K562 (cell line): ENCODE results near the gene TICRR. TPM values are rescaled to one million over a fixed set of nuclear protein-coding genes. Genes with fewer than 3 reads are reported as not detected.

Experiments
- ATAC-seq: fragments of 200-7000 bp; cut with Tn5 transposase; 3 replicates; pipeline ENCODE4 v1.9.1; 2020; ENCODE audit warnings: moderate library complexity
- BruUV-seq: library from RNA; stranded (reverse); fragments of 400-500 nt; replicated peaks from 2 replicates; lab custom pipeline; 2021; lab: Mats Ljungman, UMichigan
- CTCF ChIA-PET: fragments of 300-600 bp; formaldehyde crosslinking; extraction: SDS; loops from one replicate; lab custom pipeline; 2021; ENCODE audit warnings: low intra/inter-chr PET ratio; lab: Yijun Ruan, JAX
- POLR2A ChIA-PET: fragments of 300-600, 350-650 bp; sonication (Branson Sonifier 250); formaldehyde crosslinking; extraction: SDS; loops from one replicate; lab custom pipeline; 2021; ENCODE audit warnings: antibody characterized with exemption, inconsistent platforms; lab: Yijun Ruan, JAX
- DNase-seq, 4 experiments: peaks; one replicate each; pipeline versions ENCODE4 v3.0.0 to v3.0.0-alpha.2; 2011 to 2018; ENCODE audit warnings: low spot score in 3 of 4, mixed read lengths in 3 of 4; ENCODE audit errors: extremely low read depth in 1 of 4
- FAIRE-seq: peaks from 2 replicates; lab custom pipeline; 2011; peaks lifted over from hg19 to GRCh38; lab: Jason Lieb, UNC
- H2AFZ ChIP-seq: 2 replicates; pipeline ENCODE4 v1.6.0; 2011; ENCODE audit warnings: low read depth, low read length, control low read depth, inconsistent platforms
- H3K27ac ChIP-seq: fragments of 200-600 bp; 3 replicates; pipeline ENCODE4 v1.8.0; 2011; ENCODE audit warnings: low read depth, mild to moderate bottlenecking, control low read depth, inconsistent platforms, low read length, moderate library complexity, mixed read lengths; ENCODE audit errors: extremely low read depth
- H3K27me3 ChIP-seq, 2 experiments: fragments of 300-600 bp in 1 of 2; 2 replicates in 1 of 2; 3 replicates in 1 of 2; pipeline versions ENCODE4 v1.6.0 to v1.8.0; 2011; ENCODE audit warnings: inconsistent platforms in 2 of 2, low read length in 2 of 2, mild to moderate bottlenecking in 1 of 2, mixed read lengths in 1 of 2, moderate library complexity in 1 of 2; ENCODE audit not compliant: control insufficient read depth in 2 of 2, insufficient read depth in 2 of 2
- H3K36me3 ChIP-seq: fragments of 300-600 bp; 3 replicates; pipeline ENCODE4 v1.8.0; 2011; ENCODE audit warnings: mild to moderate bottlenecking, low read length, inconsistent platforms; ENCODE audit not compliant: control insufficient read depth, insufficient read depth
- H3K4me1 ChIP-seq, 2 experiments: fragments of 200-600 bp in 1 of 2; replicated peaks in 1 of 2; 2 replicates in 1 of 2; 3 replicates in 1 of 2; pipeline versions ENCODE4 v1.5.1 to v1.8.0; 2011; ENCODE audit warnings: inconsistent platforms in 2 of 2, low read length in 2 of 2, mild to moderate bottlenecking in 1 of 2, mixed read lengths in 1 of 2, moderate library complexity in 1 of 2; ENCODE audit not compliant: control insufficient read depth in 2 of 2, insufficient read depth in 2 of 2
- H3K4me2 ChIP-seq: 2 replicates; pipeline ENCODE4 v1.6.1; 2011; ENCODE audit warnings: low read length, control low read depth, inconsistent platforms, mixed read lengths; ENCODE audit not compliant: insufficient read depth
- H3K4me3 ChIP-seq: fragments of 200-600 bp; sonication (generic), shearing (Covaris generic); 2 replicates; pipeline ENCODE4 v1.5.1; 2016; ENCODE audit warnings: control low read depth, inconsistent platforms
- H3K79me2 ChIP-seq: fragments of 200-600 bp; 3 replicates; pipeline ENCODE4 v1.8.0; 2011; ENCODE audit warnings: low read length, inconsistent platforms; ENCODE audit not compliant: control insufficient read depth, insufficient read depth
- H3K9ac ChIP-seq, 2 experiments: 2 replicates each; pipeline versions ENCODE4 v1.6.0 to v1.6.1; 2011; ENCODE audit warnings: low read depth in 2 of 2, low read length in 2 of 2, control low read depth in 1 of 2, inconsistent platforms in 1 of 2, mild to moderate bottlenecking in 1 of 2, mixed read lengths in 1 of 2; ENCODE audit not compliant: insufficient read depth in 1 of 2
- H3K9me1 ChIP-seq: one replicate; pipeline ENCODE4 v1.6.0; 2011; ENCODE audit warnings: inconsistent platforms, mild to moderate bottlenecking, low read length, moderate library complexity; ENCODE audit not compliant: control insufficient read depth, insufficient read depth
- H3K9me3 ChIP-seq: replicated peaks from 2 replicates; pipeline ENCODE4 v1.5.1; 2011; ENCODE audit warnings: low read depth, low read length, inconsistent platforms; ENCODE audit not compliant: control insufficient read depth, insufficient read depth
- H4K20me1 ChIP-seq: replicated peaks from 2 replicates; pipeline ENCODE4 v1.6.1; 2011; ENCODE audit warnings: low read length, inconsistent platforms, mixed read lengths; ENCODE audit not compliant: control insufficient read depth, insufficient read depth
- BCL6 ChIP-seq: fragments of 250-450 bp; sonication (Bioruptor Pico); IDR thresholded peaks from 2 replicates; pipeline ENCODE4 v1.4.0; 2020
- MAZ ChIP-seq, 2 experiments: fragments of 450-650 bp in 1 of 2; sonication (generic) in 1 of 2; formaldehyde crosslinking; IDR thresholded peaks in 1 of 2; conservative IDR thresholded peaks in 1 of 2; 2 replicates each; pipeline versions ENCODE4 v1.4.0 to v1.5.0; 2020; ENCODE audit warnings: mild to moderate bottlenecking in 1 of 2, missing genetic modification reagents in 1 of 2
- NKRF ChIP-seq: fragments of 450-650 bp; IDR thresholded peaks from 2 replicates; pipeline ENCODE4 v1.6.1; 2016; ENCODE audit warnings: borderline replicate concordance
- POLR2G ChIP-seq: fragments of 200-400 bp; formaldehyde crosslinking; IDR thresholded peaks from 2 replicates; pipeline ENCODE4 v1.6.1; 2017; ENCODE audit warnings: low read depth, mild to moderate bottlenecking, antibody characterized with exemption, low read length, moderate library complexity
- RBFOX2 ChIP-seq: fragments of 200-400 bp; formaldehyde crosslinking; IDR thresholded peaks from 2 replicates; pipeline ENCODE4 v1.6.1; 2017; ENCODE audit warnings: low read depth, mild to moderate bottlenecking, low read length, moderate library complexity
- RBM14 ChIP-seq: fragments of 200-400 bp; formaldehyde crosslinking; IDR thresholded peaks from 2 replicates; pipeline ENCODE4 v1.6.1; 2018; ENCODE audit warnings: low read depth, mild to moderate bottlenecking, low read length, moderate library complexity, borderline replicate concordance; ENCODE audit not compliant: insufficient read depth
- SIN3A ChIP-seq, 2 experiments: fragments of 150-350 bp in 1 of 2; IDR thresholded peaks; 2 replicates each; pipeline ENCODE4 v1.6.1; 2011 to 2016; ENCODE audit warnings: borderline replicate concordance in 2 of 2, low read depth in 2 of 2, low read length in 2 of 2, mild to moderate bottlenecking in 2 of 2, moderate library complexity in 2 of 2; ENCODE audit not compliant: control insufficient read depth in 1 of 2
- SRSF1 ChIP-seq: fragments of 200-400 bp; formaldehyde crosslinking; IDR thresholded peaks from 2 replicates; pipeline ENCODE4 v1.6.1; 2017; ENCODE audit warnings: mild to moderate bottlenecking, low read depth, low read length, moderate library complexity
- UBTF ChIP-seq, 2 experiments: IDR thresholded peaks; 2 replicates each; pipeline ENCODE4 v1.6.1; 2012; ENCODE audit warnings: improper control_type of control experiment in 2 of 2, low read depth in 2 of 2, low read length in 2 of 2, borderline replicate concordance in 1 of 2
- ZNF561 ChIP-seq: fragments of 450-650 bp; formaldehyde crosslinking; conservative IDR thresholded peaks from 2 replicates; pipeline ENCODE4 v1.4.0; 2020; ENCODE audit warnings: mild to moderate bottlenecking, moderate library complexity
- ZNF766 ChIP-seq: fragments of 200-800 bp; sonication (Bioruptor generic); conservative IDR thresholded peaks from 2 replicates; pipeline ENCODE4 v1.6.1; 2016; ENCODE audit warnings: missing genetic modification characterization, missing compliant biosample characterization
- WGBS: fragments of 100-300 bp; shearing (Covaris generic); methylation state at CpG from one replicate; pipeline ENCODE4 v1.1.6; 2016; ENCODE audit warnings: low coverage, mixed read lengths; ENCODE audit not compliant: insufficient coverage; ENCODE audit errors: missing lambda C conversion rate; 5-methylcytosine and 5-hydroxymethylcytosine counted together
- in situ Hi-C: fragments of 300-500 bp; cut with MboI; formaldehyde crosslinking; loops from 4 replicates; pipeline ENCODE4 v1.15.0; 2018; ENCODE audit warnings: inconsistent platforms, mixed read lengths
- intact Hi-C: fragments of 100-400 bp; cut with micrococcal nuclease; formaldehyde crosslinking; loops from 2 replicates; pipeline ENCODE4 v1.14.2; 2022
- polyA plus RNA-seq, 8 experiments: library from polyadenylated mRNA; depleted of rRNA in 4 of 8; stranded (reverse) in 5 of 8; unstranded in 3 of 8; fragments of >200 nt; fragmentation: Nextera tagmentation in 2 of 8; fragmentation: Illumina TruSeq in 1 of 8; extraction: Ambion mirVana in 2 of 8; extraction: Trizol in 1 of 8; gene quantifications; 2 replicates each; pipeline versions ENCODE4 v1.2.1 to v1.2.3, GENCODE V29; 2011 to 2014; ENCODE audit warnings: inconsistent platforms in 1 of 8, missing spikeins in 1 of 8
- total RNA-seq, 7 experiments: library from RNA; depleted of rRNA in 6 of 7; stranded (reverse); fragments of >200 nt in 6 of 7; fragmentation: Illumina TruSeq in 2 of 7; extraction: Trizol in 2 of 7; gene quantifications; 2 replicates each; pipeline versions ENCODE4 v1.2.1 to v1.2.3, GENCODE V29; 2011 to 2021; ENCODE audit warnings: low replicate concordance in 1 of 7

Gene TICRR
- total and polyA plus RNA-seq, 9 of the 15 experiments (the other 6 are each of a cell fraction or from before 2014, with no cell fraction given): 0.84 to 22.9 (median 13.7) TPM

DNA sequence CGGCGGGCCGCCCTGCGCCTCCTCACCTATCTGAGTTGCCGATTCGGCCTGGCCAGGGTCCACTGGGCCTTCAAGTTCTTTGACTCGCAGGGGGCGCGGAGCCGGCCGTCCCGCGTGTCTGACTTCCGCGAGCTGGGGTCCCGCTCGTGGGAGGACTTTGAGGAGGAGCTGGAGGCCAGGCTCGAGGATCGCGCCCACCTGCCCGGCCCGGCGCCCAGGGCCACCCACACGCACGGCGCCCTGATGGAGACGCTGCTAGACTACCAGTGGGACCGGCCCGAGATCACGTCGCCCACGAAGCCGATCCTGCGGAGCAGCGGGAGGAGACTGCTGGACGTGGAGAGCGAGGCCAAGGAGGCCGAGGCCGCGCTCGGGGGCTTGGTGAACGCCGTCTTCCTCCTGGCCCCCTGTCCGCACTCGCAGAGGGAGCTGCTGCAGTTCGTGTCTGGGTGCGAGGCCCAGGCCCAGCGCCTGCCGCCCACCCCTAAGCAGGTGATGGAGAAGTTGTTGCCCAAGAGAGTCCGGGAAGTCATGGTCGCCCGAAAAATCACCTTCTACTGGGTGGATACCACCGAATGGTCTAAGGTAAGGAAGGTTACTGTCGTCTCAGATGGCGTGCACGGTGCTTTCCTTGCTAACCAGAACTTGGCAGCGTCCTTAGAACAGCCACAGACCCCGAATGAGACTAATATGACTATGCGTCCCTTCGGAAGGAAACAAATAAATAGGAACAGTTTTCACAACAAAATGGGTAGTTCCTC lies 567 bp downstream of the TICRR start:
- peak; percentile 23 for FAIRE-seq
- Histone ChIP-seq H2AFZ (peak overlapping the region; percentile 64), H3K4me3 (peak overlapping the region; percentile 97), H3K4me1 (peaks cover 7 to 12% of the 10 kb centered on the region in 2 experiments; a peak in 4 of 5 replicates), H3K36me3 (peaks cover 39% of the 10 kb centered on the region), H3K79me2 (peaks cover 56% of the 10 kb centered on the region), H3K9me1 (no peaks in the 10 kb centered on the region), H3K27ac (peak overlapping the region; percentile 94), H4K20me1 (peaks cover 17% of the 10 kb centered on the region), H3K27me3 (no peaks in the 10 kb centered on the region), H3K9me3 (no peaks in the 10 kb centered on the region), H3K4me2 (peak overlapping the region; percentile 99), H3K9ac (peak overlapping the region; percentile 90 to 99)
- POLR2A ChIA-PET: interaction anchor here (0.6 to 1.6 kb wide), 12 partner anchors 11 to 496 kb away, joined by 3 to 12 read pairs (median 4); no protein-coding TSS in a partner anchor
- TSS peak; percentile 77 for BruUV-seq
- intact Hi-C loops: no loop called here
- in situ Hi-C loops: no loop called here
- CTCF ChIA-PET: no interaction called here
- under 1% methylated on average over 59 of the region's 60 CpGs for WGBS
- peak; percentile 50 for ATAC-seq
- DNase-seq: peak in 1 of 4 experiments; percentile 44
- TF ChIP-seq UBTF (IDR thresholded peaks at IDR 0.05; ENCODE audit: borderline replicate concordance in 1 of 2, low read depth in 2 of 2, low read length in 2 of 2): no peak
- no peak for TF ChIP-seq ZNF561 (CRISPR knock-in tag)
- TF ChIP-seq POLR2G: peak; percentile 74
- peak in 1 of 2 experiments; percentile 4; a peak in 2 of 4 replicates for TF ChIP-seq SIN3A (IDR thresholded peaks at IDR 0.05; ENCODE audit: borderline replicate concordance in 2 of 2, control insufficient read depth in 1 of 2, low read depth in 2 of 2, low read length in 2 of 2)
- 0 out of 2 replicates have a peak, but pooled peaks have one; percentile 38 for TF ChIP-seq ZNF766 (CRISPR knock-in tag)
- 0 out of 4 replicates have a peak, but pooled peaks of 1 of the 2 experiments have one; percentile 16 for TF ChIP-seq MAZ (CRISPR knock-in tag; conservative IDR thresholded peaks at IDR 0.05 in 1 of 2, IDR thresholded peaks at IDR 0.05 in 1 of 2)
- TF ChIP-seq SRSF1: no peak
- 0 out of 2 replicates have a peak, but pooled peaks have one; percentile 31 for TF ChIP-seq NKRF
- TF ChIP-seq RBFOX2: peak; percentile 90
- TF ChIP-seq BCL6 (CRISPR knock-in tag): no peak
- 0 out of 2 replicates have a peak, but pooled peaks have one; percentile 41 for TF ChIP-seq RBM14
